Esophagus muscularis mucosa (tissue), 4 donors: Measurements from ENCODE around the gene DLG1. TPM values are rescaled to one million over a fixed set of nuclear protein-coding genes. Genes with fewer than 3 reads are reported as not detected.
"Not testable (repeated sequence)": the region's sequence is repeated elsewhere in the genome, so short reads cannot be mapped to it uniquely, and the experiment has no call there.

Source experiments
- DNase-seq: peaks from one replicate; pipeline ENCODE4 v3.0.0-alpha.2; 2017; ENCODE audit errors: extremely low spot score
- H3K27ac ChIP-seq, 4 donors: fragments of 200-600 bp; sonication (generic); replicated peaks in 1 of 4; 1 replicate in 3 of 4; 2 replicates in 1 of 4; pipeline ENCODE4 v1.5.1; 2016 to 2019; ENCODE audit warnings: mild to moderate bottlenecking in 1 of 4
- H3K27me3 ChIP-seq, 4 donors: fragments of 200-600 bp; sonication (generic); one replicate each; pipeline versions ENCODE4 v1.5.1 to v1.6.0; 2016 to 2019
- H3K36me3 ChIP-seq, 4 donors: fragments of 200-600 bp; sonication (generic); one replicate each; pipeline ENCODE4 v1.5.1; 2016 to 2019
- H3K4me1 ChIP-seq, 4 donors: fragments of 200-600 bp; sonication (generic); one replicate each; pipeline ENCODE4 v1.5.1; 2016 to 2019
- H3K4me3 ChIP-seq, 4 donors: fragments of 200-600 bp; sonication (generic); 1 replicate in 2 of 4; 2 replicates in 2 of 4; pipeline ENCODE4 v1.5.1; 2016 to 2019; ENCODE audit warnings: mild to moderate bottlenecking in 4 of 4, moderate library complexity in 1 of 4
- H3K9me3 ChIP-seq, 4 donors: fragments of 200-600 bp; sonication (generic); 1 replicate in 3 of 4; 2 replicates in 1 of 4; pipeline ENCODE4 v1.5.1; 2016 to 2019
- EP300 ChIP-seq: sonication (generic); formaldehyde crosslinking; IDR thresholded peaks from one replicate; pipeline ENCODE4 v1.6.1; 2017; ENCODE audit warnings: antibody characterized with exemption
- POLR2A ChIP-seq: fragments of 450-650 bp; IDR thresholded peaks from one replicate; pipeline ENCODE4 v1.6.1; 2017; ENCODE audit warnings: antibody characterized with exemption, moderate library complexity, mild to moderate bottlenecking, low read depth
- POLR2AphosphoS5 ChIP-seq, 2 donors: sonication (generic); formaldehyde crosslinking; IDR thresholded peaks; one replicate each; pipeline ENCODE4 v1.6.1; 2017; ENCODE audit warnings: antibody characterized with exemption in 2 of 2
- WGBS: methylation state at CpG from one replicate; pipeline ENCODE4 v1.1.5; 2018; 5-methylcytosine and 5-hydroxymethylcytosine counted together
- intact Hi-C: fragments of 100-400 bp; cut with DNase I; formaldehyde crosslinking; loops from one replicate; pipeline ENCODE4 v1.15.1; 2023
- total RNA-seq, 4 donors: library from RNA; depleted of rRNA; stranded (reverse); fragments of >200 nt; gene quantifications; one replicate each; pipeline versions ENCODE4 v1.1.0 to v1.2.1, GENCODE V29; 2016
- TF ChIP-seq, protein P1 (sequence below), 3 experiments: fragments of 200-600 bp in 2 of 3; fragments of 450-650 bp in 1 of 3; sonication (generic) in 2 of 3; IDR thresholded peaks; one replicate each; pipeline ENCODE4 v1.5.1; 2017 to 2019; ENCODE audit warnings: antibody characterized with exemption in 3 of 3, mild to moderate bottlenecking in 2 of 3, moderate library complexity in 1 of 3

The DLG1 gene
- total RNA-seq, 4 donors from 2014 or later: 56.8 to 73.1 (median 69.1) TPM

GRCh38 chr3:197204736-197205135 lies 93.7 kb downstream of the DLG1 start:
- no peak for DNase-seq
- 76% methylated on average over 3 of the region's 3 CpGs for WGBS
- no peak overlapping the region for H3K4me3 ChIP-seq

DNA sequence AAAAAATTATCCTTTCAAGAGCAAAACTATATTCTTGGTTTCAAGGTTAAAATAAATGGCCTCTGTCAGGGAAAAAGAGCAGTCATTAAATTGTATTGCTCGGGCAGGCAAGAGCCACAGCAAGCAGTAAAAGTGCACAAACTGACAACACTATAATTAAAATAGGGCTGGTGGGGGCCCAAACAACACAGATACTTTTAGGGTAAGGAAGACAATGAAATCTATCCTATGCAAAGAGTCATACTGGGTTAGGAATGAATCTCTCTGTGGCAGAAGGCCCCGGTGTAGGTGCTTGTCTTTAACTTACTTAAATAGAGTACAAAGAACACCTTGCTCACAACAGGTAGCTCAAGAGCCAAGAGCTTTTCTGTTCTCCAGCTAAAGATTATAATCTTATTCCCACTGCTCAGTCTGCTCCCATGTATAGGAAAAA lies 94.7 kb downstream of the DLG1 start:
- H3K27ac ChIP-seq: no peak overlapping the region
- no peaks in the 10 kb centered on the region for H3K9me3 ChIP-seq
- no peak overlapping the region for H3K4me3 ChIP-seq
- peaks cover 10 to 28% (median 22%) of the 10 kb centered on the region in 4 donors for H3K4me1 ChIP-seq
- H3K27me3 ChIP-seq: no peaks in the 10 kb centered on the region
- intact Hi-C loops: no loop called here
- TF ChIP-seq POLR2AphosphoS5 (IDR thresholded peaks at IDR 0.05) (no peak), EP300 (no peak), POLR2A (no peak)
- TF ChIP-seq, protein P1, sequence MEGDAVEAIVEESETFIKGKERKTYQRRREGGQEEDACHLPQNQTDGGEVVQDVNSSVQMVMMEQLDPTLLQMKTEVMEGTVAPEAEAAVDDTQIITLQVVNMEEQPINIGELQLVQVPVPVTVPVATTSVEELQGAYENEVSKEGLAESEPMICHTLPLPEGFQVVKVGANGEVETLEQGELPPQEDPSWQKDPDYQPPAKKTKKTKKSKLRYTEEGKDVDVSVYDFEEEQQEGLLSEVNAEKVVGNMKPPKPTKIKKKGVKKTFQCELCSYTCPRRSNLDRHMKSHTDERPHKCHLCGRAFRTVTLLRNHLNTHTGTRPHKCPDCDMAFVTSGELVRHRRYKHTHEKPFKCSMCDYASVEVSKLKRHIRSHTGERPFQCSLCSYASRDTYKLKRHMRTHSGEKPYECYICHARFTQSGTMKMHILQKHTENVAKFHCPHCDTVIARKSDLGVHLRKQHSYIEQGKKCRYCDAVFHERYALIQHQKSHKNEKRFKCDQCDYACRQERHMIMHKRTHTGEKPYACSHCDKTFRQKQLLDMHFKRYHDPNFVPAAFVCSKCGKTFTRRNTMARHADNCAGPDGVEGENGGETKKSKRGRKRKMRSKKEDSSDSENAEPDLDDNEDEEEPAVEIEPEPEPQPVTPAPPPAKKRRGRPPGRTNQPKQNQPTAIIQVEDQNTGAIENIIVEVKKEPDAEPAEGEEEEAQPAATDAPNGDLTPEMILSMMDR (IDR thresholded peaks at IDR 0.05): no peak
- WGBS: 95% methylated on average over 2 of the region's 2 CpGs
- no peak for DNase-seq
- H3K36me3 ChIP-seq: no peaks in the 10 kb centered on the region

More at GRCh38 chr3:197204736-197205135, 93.7 kb downstream of the DLG1 start:
- no peak for TF ChIP-seq EP300
- no peak for TF ChIP-seq POLR2A
- no peak for TF ChIP-seq POLR2AphosphoS5 (IDR thresholded peaks at IDR 0.05)
- TF ChIP-seq, protein P1 (IDR thresholded peaks at IDR 0.05): no peak
- Histone ChIP-seq H3K36me3 (no peaks in the 10 kb centered on the region), H3K27ac (no peak overlapping the region), H3K27me3 (no peaks in the 10 kb centered on the region), H3K4me1 (peaks cover 16 to 34% (median 28%) of the 10 kb centered on the region in 4 donors), H3K9me3 (no peaks in the 10 kb centered on the region)
- intact Hi-C loops: no loop called here

GRCh38 chr3:197202694-197203093 lies 95.7 kb downstream of the DLG1 start:
- H3K36me3 ChIP-seq: no peaks in the 10 kb centered on the region
- 95% methylated on average over 2 of the region's 2 CpGs for WGBS
- peaks cover 10 to 28% (median 22%) of the 10 kb centered on the region in 4 donors for H3K4me1 ChIP-seq
- intact Hi-C loops: no loop called here
- no peak overlapping the region for H3K27ac ChIP-seq
- H3K4me3 ChIP-seq: no peak overlapping the region
- H3K9me3 ChIP-seq: no peaks in the 10 kb centered on the region
- no peak for DNase-seq
- no peaks in the 10 kb centered on the region for H3K27me3 ChIP-seq
- no peak for TF ChIP-seq POLR2A
- TF ChIP-seq POLR2AphosphoS5 (IDR thresholded peaks at IDR 0.05): no peak
- TF ChIP-seq EP300: no peak
- TF ChIP-seq, protein P1 (IDR thresholded peaks at IDR 0.05): no peak

- TF ChIP-seq EP300: no peak
- TF ChIP-seq POLR2AphosphoS5 (IDR thresholded peaks at IDR 0.05): no peak
- TF ChIP-seq, protein P1 (IDR thresholded peaks at IDR 0.05): no peak
- no peak for TF ChIP-seq POLR2A
- no peak overlapping the region for H3K27ac ChIP-seq
- H3K9me3 ChIP-seq: no peaks in the 10 kb centered on the region
- H3K4me3 ChIP-seq: no peak overlapping the region
- peaks cover 10 to 28% (median 22%) of the 10 kb centered on the region in 4 donors for H3K4me1 ChIP-seq
- H3K27me3 ChIP-seq: no peaks in the 10 kb centered on the region
- no peak for DNase-seq
- intact Hi-C loops: no loop called here
- WGBS: 85% methylated on average over 5 of the region's 5 CpGs
- H3K36me3 ChIP-seq: no peaks in the 10 kb centered on the region
These were observed 96.5 kb downstream of the DLG1 start for GRCh38 chr3:197201791-197202452.

- intact Hi-C loops, DNase-seq, H3K4me3 ChIP-seq, H3K27me3 ChIP-seq, H3K36me3 ChIP-seq, H3K27ac ChIP-seq, H3K9me3 ChIP-seq: not testable (repeated sequence)
- peaks cover 10 to 28% (median 22%) of the 10 kb centered on the region in 4 donors for H3K4me1 ChIP-seq
- 92% methylated on average over 12 of the region's 12 CpGs for WGBS
These were observed 97.6 kb downstream of the DLG1 start for GRCh38 chr3:197200856-197201255.
